Measurements from ENCODE around the gene TMEM151B. TPM values are rescaled to one million over a fixed set of nuclear protein-coding genes. Genes with fewer than 3 reads are reported as not detected.
A peak's percentile ranks its signal among the peaks of the same experiment; 100 is the strongest.

Gene TMEM151B
- total and polyA plus RNA-seq, 10 of the 15 experiments (the other 5 are each of a cell fraction or from before 2014, with no cell fraction given) = 0.01 to 0.19 (median 0.05) TPM; not detected in 6

- TF ChIP-seq ZNF687 (IDR thresholded peaks at IDR 0.05) (peak; percentile 44; the same call in 1 of the 2 replicates), ZNF622 (IDR thresholded peaks at IDR 0.05) (no peak), LARP7 (IDR thresholded peaks at IDR 0.05) (peak; percentile 64; the same call in 1 of the 2 replicates), RB1 (IDR thresholded peaks at IDR 0.05; ENCODE audit: borderline replicate concordance) (peak; percentile 92; the same call in 1 of the 2 replicates), SMC3 (IDR thresholded peaks at IDR 0.05; ENCODE audit: borderline replicate concordance, low read length) (peak; percentile 80), ZNF24 (IDR thresholded peaks at IDR 0.05) (no peak), NR2C1 (IDR thresholded peaks at IDR 0.05) (no peak), MTA2 (IDR thresholded peaks at IDR 0.05; ENCODE audit: low read depth) (peak; percentile 5; the same call in 1 of the 2 replicates), HSF1 (IDR thresholded peaks at IDR 0.05; ENCODE audit: low read depth, low read length) (0 out of 2 replicates have a peak, but pooled peaks have one; percentile 32), EZH2 (IDR thresholded peaks at IDR 0.05; ENCODE audit: borderline replicate concordance, control insufficient read depth, low read depth, low read length) (no peak), POLR2AphosphoS2 (IDR thresholded peaks at IDR 0.05; ENCODE audit: low read depth, low read length) (peak; percentile 80), SREBF2 (IDR thresholded peaks at IDR 0.05; ENCODE audit: low read length) (no peak), NKRF (conservative IDR thresholded peaks at IDR 0.05) (peak; percentile 64; the same call in 1 of the 2 replicates), RELA (IDR thresholded peaks at IDR 0.05; ENCODE audit: borderline replicate concordance, partially characterized antibody) (peak; percentile 35), NFYB (IDR thresholded peaks at IDR 0.05; ENCODE audit: insufficient read depth, low read depth, low read length) (no peak), STAT3 (IDR thresholded peaks at IDR 0.05; ENCODE audit: low read depth, low read length) (no peak), PML (IDR thresholded peaks at IDR 0.05; ENCODE audit: low read length) (0 out of 2 replicates have a peak, but pooled peaks have one; percentile 49), MEF2B (IDR thresholded peaks at IDR 0.05; ENCODE audit: partially characterized antibody, poor library complexity, severe bottlenecking) (peak; percentile 30), GATAD2B (conservative IDR thresholded peaks at IDR 0.05; ENCODE audit: low read depth) (peak; percentile 81), BACH1 (IDR thresholded peaks at IDR 0.05; ENCODE audit: borderline replicate concordance) (peak; percentile 91)
- TF ChIP-seq, protein P1, sequence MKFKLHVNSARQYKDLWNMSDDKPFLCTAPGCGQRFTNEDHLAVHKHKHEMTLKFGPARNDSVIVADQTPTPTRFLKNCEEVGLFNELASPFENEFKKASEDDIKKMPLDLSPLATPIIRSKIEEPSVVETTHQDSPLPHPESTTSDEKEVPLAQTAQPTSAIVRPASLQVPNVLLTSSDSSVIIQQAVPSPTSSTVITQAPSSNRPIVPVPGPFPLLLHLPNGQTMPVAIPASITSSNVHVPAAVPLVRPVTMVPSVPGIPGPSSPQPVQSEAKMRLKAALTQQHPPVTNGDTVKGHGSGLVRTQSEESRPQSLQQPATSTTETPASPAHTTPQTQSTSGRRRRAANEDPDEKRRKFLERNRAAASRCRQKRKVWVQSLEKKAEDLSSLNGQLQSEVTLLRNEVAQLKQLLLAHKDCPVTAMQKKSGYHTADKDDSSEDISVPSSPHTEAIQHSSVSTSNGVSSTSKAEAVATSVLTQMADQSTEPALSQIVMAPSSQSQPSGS (IDR thresholded peaks at IDR 0.05; ENCODE audit: low read length) = peak; percentile 95
Observed at GRCh38 chr6:44237813-44238433, 32.3 kb upstream of the TMEM151B start (continued).

All from GM12878 (cell line).